Measurements from ENCODE around the gene ANKRD50.

DNA sequence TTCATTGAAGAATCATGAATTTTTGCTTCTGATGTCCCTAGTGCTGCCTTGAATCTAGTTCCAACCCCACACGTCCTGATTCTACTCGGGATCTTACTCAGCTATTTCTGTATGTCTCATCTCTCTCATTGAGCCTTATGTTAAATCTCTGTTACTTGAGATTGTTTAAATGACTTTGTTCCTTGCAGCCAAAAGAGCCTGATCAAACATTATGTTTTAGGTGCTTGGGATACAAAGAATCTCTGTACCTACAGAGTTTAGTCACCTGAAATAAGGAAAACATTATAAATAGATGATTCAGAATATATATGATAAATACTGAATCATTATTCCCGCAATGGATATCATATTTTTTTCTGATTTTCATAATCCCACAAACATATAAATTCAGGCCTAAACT lies 13.7 kb upstream of the ANKRD50 start:
- TF ChIP-seq, protein P1, sequence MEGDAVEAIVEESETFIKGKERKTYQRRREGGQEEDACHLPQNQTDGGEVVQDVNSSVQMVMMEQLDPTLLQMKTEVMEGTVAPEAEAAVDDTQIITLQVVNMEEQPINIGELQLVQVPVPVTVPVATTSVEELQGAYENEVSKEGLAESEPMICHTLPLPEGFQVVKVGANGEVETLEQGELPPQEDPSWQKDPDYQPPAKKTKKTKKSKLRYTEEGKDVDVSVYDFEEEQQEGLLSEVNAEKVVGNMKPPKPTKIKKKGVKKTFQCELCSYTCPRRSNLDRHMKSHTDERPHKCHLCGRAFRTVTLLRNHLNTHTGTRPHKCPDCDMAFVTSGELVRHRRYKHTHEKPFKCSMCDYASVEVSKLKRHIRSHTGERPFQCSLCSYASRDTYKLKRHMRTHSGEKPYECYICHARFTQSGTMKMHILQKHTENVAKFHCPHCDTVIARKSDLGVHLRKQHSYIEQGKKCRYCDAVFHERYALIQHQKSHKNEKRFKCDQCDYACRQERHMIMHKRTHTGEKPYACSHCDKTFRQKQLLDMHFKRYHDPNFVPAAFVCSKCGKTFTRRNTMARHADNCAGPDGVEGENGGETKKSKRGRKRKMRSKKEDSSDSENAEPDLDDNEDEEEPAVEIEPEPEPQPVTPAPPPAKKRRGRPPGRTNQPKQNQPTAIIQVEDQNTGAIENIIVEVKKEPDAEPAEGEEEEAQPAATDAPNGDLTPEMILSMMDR (IDR thresholded peaks at IDR 0.05), result no peak
- TF ChIP-seq POLR2A (IDR thresholded peaks at IDR 0.05), result no peak
